Stimulated activated naive CD8-positive, alpha-beta T cell treated with anti-CD3 and anti-CD28 coated beads, Interleukin-15, Interleukin-2, amounts not matched to agents 100 ng/mL and 50 ng/mL, for 24 hours (primary cell): ENCODE data around the gene ACSM2B.
"Not testable (repeated sequence)": the region's sequence is repeated elsewhere in the genome, so short reads cannot be mapped to it uniquely, and the experiment has no call there.

Source experiments
- H3K27ac Mint-ChIP-seq: one replicate; pipeline ENCODE4 v1.8.0; 2021; ENCODE audit warnings: mild to moderate bottlenecking, mixed read lengths
- H3K27me3 Mint-ChIP-seq: one replicate; pipeline ENCODE4 v1.8.0; 2021; ENCODE audit warnings: mixed read lengths
- H3K36me3 Mint-ChIP-seq: one replicate; pipeline ENCODE4 v1.8.0; 2021; ENCODE audit warnings: low read depth, mixed read lengths
- H3K4me1 Mint-ChIP-seq: one replicate; pipeline ENCODE4 v1.8.0; 2021; ENCODE audit warnings: low read depth, mixed read lengths
- H3K4me3 Mint-ChIP-seq: one replicate; pipeline ENCODE4 v1.8.0; 2021; ENCODE audit warnings: mild to moderate bottlenecking, mixed read lengths
- H3K9me3 Mint-ChIP-seq: one replicate; pipeline ENCODE4 v1.8.0; 2021; ENCODE audit warnings: mixed read lengths

Gene ACSM2B

GRCh38 chr16:20520103-20520502 is 56.1 kb downstream of the ACSM2B start:
- Mint-ChIP-seq H3K9me3 (peaks cover 7% of the 10 kb centered on the region), H3K4me3 (no peak overlapping the region), H3K27me3 (peaks cover 9% of the 10 kb centered on the region), H3K36me3 (no peaks in the 10 kb centered on the region), H3K4me1 (no peaks in the 10 kb centered on the region), H3K27ac (no peak overlapping the region)

- Mint-ChIP-seq H3K27ac (no peak overlapping the region), H3K27me3 (peaks cover 17% of the 10 kb centered on the region), H3K36me3 (no peaks in the 10 kb centered on the region), H3K4me3 (no peak overlapping the region), H3K9me3 (peaks cover 11% of the 10 kb centered on the region), H3K4me1 (no peaks in the 10 kb centered on the region)
Observed at GRCh38 chr16:20519231-20519630, 56.9 kb downstream of the ACSM2B start.

DNA sequence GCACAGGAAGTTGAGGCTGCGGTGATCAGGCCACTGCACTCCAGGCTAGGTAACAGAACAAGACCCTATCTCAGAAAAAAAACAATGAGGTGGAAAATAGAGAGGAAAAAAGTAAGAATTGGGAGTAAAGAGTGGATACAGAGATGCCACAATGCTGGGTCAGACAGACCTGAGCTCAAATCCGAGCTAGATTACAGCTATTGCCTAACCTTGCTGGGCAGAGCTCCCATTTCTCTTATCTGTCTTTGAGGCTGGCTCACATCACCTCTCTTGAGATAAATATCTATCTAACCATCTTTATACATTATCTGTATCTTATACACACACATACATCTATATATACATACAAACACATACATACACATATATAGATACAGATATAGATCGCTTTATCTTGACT is 59.0 kb downstream of the ACSM2B start:
- Mint-ChIP-seq H3K27me3 (peaks cover 28% of the 10 kb centered on the region), H3K36me3 (no peaks in the 10 kb centered on the region), H3K4me3 (no peak overlapping the region), H3K4me1 (no peaks in the 10 kb centered on the region), H3K27ac (no peak overlapping the region), H3K9me3 (peaks cover 11% of the 10 kb centered on the region)

GRCh38 chr16:20515688-20516090 is 60.5 kb downstream of the ACSM2B start:
- Mint-ChIP-seq H3K4me3 (no peak overlapping the region), H3K4me1 (no peaks in the 10 kb centered on the region), H3K27ac (no peak overlapping the region), H3K36me3 (no peaks in the 10 kb centered on the region), H3K9me3 (peaks cover 11% of the 10 kb centered on the region), H3K27me3 (peaks cover 24% of the 10 kb centered on the region)

DNA sequence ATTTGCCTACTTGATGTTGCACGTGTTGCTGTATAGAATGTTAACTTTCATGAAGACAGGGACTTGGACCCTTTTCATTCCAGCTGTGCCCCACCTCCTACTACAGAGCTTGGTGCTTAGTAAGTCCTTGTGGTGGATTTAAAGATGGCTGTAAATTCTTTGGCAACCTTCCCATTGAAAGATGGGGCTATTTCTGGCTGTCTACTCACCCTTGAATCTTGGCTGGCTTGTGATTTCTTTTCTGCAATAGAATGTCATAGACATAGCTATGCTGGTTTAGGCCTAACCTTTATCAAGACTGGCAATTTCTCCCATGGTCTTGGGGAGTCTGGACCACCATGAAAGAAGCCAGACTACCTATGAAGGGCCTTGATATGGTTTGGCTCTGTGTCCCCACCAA is 65.8 kb downstream of the ACSM2B start:
- H3K4me3 Mint-ChIP-seq: no peak overlapping the region
- no peak overlapping the region for H3K27ac Mint-ChIP-seq
- H3K9me3 Mint-ChIP-seq: peaks cover 26% of the 10 kb centered on the region
- no peaks in the 10 kb centered on the region for H3K36me3 Mint-ChIP-seq
- H3K27me3 Mint-ChIP-seq: peaks cover 20% of the 10 kb centered on the region
- no peaks in the 10 kb centered on the region for H3K4me1 Mint-ChIP-seq

DNA sequence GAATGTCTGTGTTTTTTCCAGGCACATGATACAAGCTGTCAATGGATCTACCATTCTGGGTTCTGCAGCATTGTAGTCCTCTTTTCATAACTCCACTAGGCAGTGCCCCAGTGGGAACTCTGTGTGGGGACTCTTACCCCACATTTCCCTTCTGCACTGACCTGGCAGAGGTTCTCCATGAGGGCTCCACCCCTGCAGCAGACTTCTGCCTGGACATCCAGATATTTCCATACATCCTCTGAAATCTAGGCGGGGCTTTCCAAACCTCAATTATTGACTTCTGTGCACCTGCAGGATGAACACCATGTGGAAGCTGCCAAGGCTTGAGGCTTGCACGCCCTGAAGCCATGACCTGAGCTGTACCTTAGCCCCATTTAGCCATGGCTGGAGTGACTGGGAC is 68.9 kb downstream of the ACSM2B start:
- Mint-ChIP-seq H3K4me3 (no peak overlapping the region), H3K4me1 (no peaks in the 10 kb centered on the region), H3K27me3 (no peaks in the 10 kb centered on the region), H3K27ac (no peak overlapping the region), H3K36me3 (no peaks in the 10 kb centered on the region), H3K9me3 (peaks cover 23% of the 10 kb centered on the region)

DNA sequence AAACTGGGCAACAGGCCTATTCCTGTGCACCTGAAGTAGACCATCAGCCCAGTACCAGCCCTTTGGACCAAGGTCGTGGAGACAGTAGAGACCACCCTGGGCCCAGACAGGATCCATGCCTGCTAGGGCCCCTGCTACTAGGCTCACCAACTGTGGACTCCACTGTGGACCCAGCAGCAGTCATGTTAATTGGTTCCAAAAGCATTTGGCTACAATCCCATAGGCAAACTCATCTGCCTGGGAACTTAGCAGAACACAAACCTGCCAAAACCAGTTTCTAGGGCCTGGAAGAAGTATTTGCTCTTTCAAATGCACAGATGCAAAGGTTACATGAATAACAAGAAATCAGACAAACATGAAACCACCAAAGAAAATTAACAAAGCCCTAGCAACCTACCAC is 71.7 kb downstream of the ACSM2B start:
- H3K9me3 Mint-ChIP-seq: peaks cover 23% of the 10 kb centered on the region
- no peak overlapping the region for H3K27ac Mint-ChIP-seq
- H3K4me3 Mint-ChIP-seq: no peak overlapping the region
- no peaks in the 10 kb centered on the region for H3K4me1 Mint-ChIP-seq
- H3K36me3 Mint-ChIP-seq: no peaks in the 10 kb centered on the region
- H3K27me3 Mint-ChIP-seq: no peaks in the 10 kb centered on the region

- H3K27me3 Mint-ChIP-seq, H3K27ac Mint-ChIP-seq, H3K36me3 Mint-ChIP-seq, H3K4me1 Mint-ChIP-seq, H3K9me3 Mint-ChIP-seq, H3K4me3 Mint-ChIP-seq: not testable (repeated sequence)
Observed at GRCh38 chr16:20491448-20491847, 84.7 kb downstream of the ACSM2B start.

GRCh38 chr16:20490994-20491393 is 85.2 kb downstream of the ACSM2B start:
- H3K27ac Mint-ChIP-seq, H3K9me3 Mint-ChIP-seq: not testable (repeated sequence)

More at GRCh38 chr16:20490994-20491393, 85.2 kb downstream of the ACSM2B start:
- H3K4me1 Mint-ChIP-seq, H3K27me3 Mint-ChIP-seq, H3K36me3 Mint-ChIP-seq, H3K4me3 Mint-ChIP-seq: not testable (repeated sequence)
